ENCODE results near the gene EOGT. TPM values are rescaled to one million over a fixed set of nuclear protein-coding genes. Genes with fewer than 3 reads are reported as not detected.

Gene EOGT
- total and polyA plus RNA-seq, 10 of the 15 experiments (the other 5 are each of a cell fraction or from before 2014, with no cell fraction given), result 3.5 to 16.5 (median 8.3) TPM

- in situ Hi-C loops (cut with MboI), result no loop called here
- Histone ChIP-seq H4K20me1 (ENCODE audit: control insufficient read depth, insufficient read depth) (no peaks in the 10 kb centered on the region), H3K36me3 (ENCODE audit: control insufficient read depth in 2 of 2, insufficient read depth in 2 of 2, low read length in 1 of 2) (no peaks in the 10 kb centered on the region), H3K4me3 (no peak overlapping the region), H3K27ac (ENCODE audit: control insufficient read depth, insufficient read depth) (no peak overlapping the region), H3K4me1 (ENCODE audit: control insufficient read depth, insufficient read depth, low read length) (no peaks in the 10 kb centered on the region), H2AFZ (ENCODE audit: control insufficient read depth, low read depth, low read length) (no peak overlapping the region), H3K9ac (ENCODE audit: control insufficient read depth, insufficient read depth, low read length) (no peak overlapping the region), H3K9me3 (replicated peaks; ENCODE audit: control insufficient read depth, insufficient read depth, low read length) (no peaks in the 10 kb centered on the region), H3K79me2 (ENCODE audit: control insufficient read depth, insufficient read depth, low read length) (no peaks in the 10 kb centered on the region), H3K4me2 (ENCODE audit: control insufficient read depth, insufficient read depth) (no peak overlapping the region), H3K27me3 (replicated peaks in 1 of 2; ENCODE audit: control insufficient read depth in 2 of 2, insufficient read depth in 2 of 2, low read length in 1 of 2) (no peaks in the 10 kb centered on the region)
- ChIA-PET RAD21 (ENCODE audit: unreplicated experiment) (no interaction called here), SMC1A (ENCODE audit: uncharacterized antibody, unreplicated experiment) (no interaction called here), POLR2A (no interaction called here), CTCF (no interaction called here)
- BruUV-seq (replicated peaks), result no TSS peak
- DNase-seq (ENCODE audit: low read depth, low spot score), result no peak
- TF ChIP-seq HDGF (IDR thresholded peaks at IDR 0.05) (no peak), ZSCAN29 (IDR thresholded peaks at IDR 0.05) (no peak), NR2C2 (IDR thresholded peaks at IDR 0.05; ENCODE audit: borderline replicate concordance, control insufficient read depth, insufficient read length, low read depth) (no peak), PBX3 (IDR thresholded peaks at IDR 0.05; ENCODE audit: insufficient replicate concordance, low read depth, low read length) (no peak), WRNIP1 (IDR thresholded peaks at IDR 0.05; ENCODE audit: borderline replicate concordance, low read depth, low read length) (no peak), RELA (IDR thresholded peaks at IDR 0.05; ENCODE audit: borderline replicate concordance, partially characterized antibody) (no peak), ZBTB40 (IDR thresholded peaks at IDR 0.05; ENCODE audit: borderline replicate concordance) (no peak)
- intact Hi-C loops (cut with micrococcal nuclease; ENCODE audit: unreplicated experiment), result no loop called here
- FAIRE-seq, result no peak
- ATAC-seq, result no peak
Observed at GRCh38 chr3:68963376-68963775, 50.1 kb downstream of the EOGT start.

Measured in GM12878 (cell line).